AML-193 (cell line): ENCODE measurements around the gene EEF2KMT.
"Not testable (repeated sequence)": the region's sequence is repeated elsewhere in the genome, so short reads cannot be mapped to it uniquely, and the experiment has no call there.

Experiments
- DNase-seq, 2 experiments: peaks; one replicate each; lab custom pipeline; 2025; lab: John Stamatoyannopoulos, UW

EEF2KMT gene

DNA sequence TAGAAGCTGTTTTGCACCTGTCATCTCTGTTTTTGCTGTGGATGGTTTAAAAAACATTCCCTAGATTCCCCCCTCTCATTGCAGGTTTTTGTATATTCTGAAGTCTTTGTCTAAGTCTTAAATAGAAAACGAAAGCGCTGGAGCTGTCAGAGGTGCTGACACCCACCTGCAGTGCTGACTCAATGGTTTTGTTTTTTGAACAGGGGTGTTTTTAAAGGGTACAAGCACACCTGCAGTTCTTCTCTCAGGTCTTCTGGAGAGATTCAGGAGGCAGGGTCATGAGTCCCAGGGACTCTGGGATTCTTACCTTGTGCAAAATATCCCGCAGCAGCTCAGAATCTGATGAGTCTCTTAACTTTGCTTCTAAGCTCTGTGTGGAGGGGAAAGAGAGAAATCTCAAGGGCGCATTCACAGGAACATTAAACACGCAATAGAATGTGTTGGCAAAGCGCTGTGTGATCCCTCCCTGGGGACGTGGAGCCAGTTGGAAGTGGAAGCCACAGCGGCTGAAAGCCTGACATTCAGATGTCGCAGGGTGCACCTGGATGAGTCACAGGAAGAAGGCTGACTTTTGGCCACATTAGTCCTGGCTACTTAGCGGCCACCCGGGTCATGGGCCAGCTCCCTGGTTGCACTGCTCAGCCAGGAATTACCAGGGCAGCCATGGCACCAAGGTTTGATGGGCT is 2.3 kb downstream of the EEF2KMT start:
- not testable (repeated sequence) for DNase-seq

DNA sequence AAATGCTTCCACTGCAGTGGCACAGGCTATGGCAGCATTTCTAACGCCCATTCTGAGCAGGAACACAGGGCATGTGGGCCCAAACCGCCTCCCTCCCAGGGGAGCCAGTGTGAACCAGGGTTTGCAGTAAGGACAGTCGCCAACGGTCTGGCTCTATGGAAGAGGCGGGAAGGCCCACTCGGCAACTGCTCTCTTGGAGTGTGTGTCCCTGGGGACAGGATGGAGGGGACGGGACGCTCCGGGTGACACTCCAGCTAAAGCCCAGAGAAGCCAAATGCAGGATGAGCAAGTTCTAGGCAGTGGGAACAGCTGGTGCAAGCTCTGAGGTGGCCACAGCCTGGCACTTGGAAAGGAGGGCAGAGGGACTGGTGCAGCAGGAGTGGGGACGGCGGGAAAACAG is 3.8 kb downstream of the EEF2KMT start:
- DNase-seq: not testable (repeated sequence)

DNA sequence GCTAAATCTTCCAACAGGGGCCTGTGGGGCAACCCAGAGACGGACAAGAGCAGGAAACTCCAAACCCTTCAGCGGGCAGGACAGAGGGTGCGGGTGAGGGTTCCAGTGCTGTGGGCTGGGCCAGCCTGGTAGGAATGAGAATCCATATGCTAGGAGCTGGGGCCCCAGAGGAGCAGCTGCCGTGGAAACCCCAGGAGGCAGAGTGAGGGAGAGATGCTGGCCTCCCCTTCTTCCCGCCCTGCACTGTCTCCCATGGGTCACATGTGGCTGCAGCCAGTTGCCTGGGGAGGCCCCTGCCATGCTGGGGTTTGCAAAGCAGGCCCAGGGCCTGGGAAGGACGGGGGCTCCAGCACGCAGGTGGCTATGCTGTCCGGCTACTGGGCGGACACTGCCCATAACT is 4.5 kb downstream of the EEF2KMT start:
- not testable (repeated sequence) for DNase-seq

DNA sequence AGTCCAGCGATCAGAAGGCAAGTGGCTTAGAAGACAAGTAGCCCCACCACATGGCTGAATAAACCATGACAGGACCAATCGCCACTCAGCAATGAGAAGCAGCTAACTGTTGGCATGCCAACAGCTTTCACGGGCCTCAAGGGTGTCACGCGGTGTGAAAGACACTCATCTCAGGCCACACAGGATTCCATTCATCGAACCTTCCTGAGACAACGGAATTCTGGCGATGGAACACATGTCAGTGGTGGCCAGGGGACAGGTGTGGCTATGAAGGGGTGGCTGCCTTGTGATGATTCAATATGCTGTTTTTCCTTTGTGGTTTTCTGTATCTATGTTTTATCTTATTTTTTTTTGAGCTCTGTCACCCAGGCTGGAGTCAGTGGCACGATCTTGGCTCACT is 7.0 kb downstream of the EEF2KMT start:
- not testable (repeated sequence) for DNase-seq

DNA sequence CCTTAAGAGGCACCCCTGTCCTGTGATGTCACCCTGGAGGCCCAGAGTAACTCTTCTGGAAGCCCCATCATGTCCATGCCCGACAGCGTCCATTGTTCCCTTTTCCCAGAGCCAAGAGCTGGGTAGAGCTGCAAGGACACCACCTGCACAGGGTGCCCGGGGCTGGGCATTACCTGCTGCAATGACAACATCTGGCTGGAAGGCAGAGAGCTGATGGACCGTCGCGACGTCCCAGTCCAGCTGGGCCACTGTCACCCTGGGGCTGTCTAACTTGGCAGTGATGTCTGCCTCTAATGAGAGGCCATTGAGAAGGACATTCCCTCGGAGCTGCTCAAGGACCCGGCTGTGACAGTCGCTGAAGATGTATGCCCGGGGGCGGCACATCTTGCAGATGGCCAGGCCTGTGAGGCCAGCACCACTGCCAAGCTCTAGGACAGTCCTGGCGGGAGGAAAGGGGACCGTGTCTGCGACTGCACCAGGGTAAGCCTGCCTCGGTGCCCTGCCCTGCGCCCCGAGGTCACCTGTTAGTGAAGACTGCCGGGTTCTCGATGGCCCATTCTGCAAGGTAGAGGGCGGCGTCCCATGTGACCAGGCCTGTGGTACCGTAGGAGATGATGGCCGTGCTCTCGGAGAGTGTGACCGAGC is 7.6 kb downstream of the EEF2KMT start:
- not testable (repeated sequence) for DNase-seq

DNA sequence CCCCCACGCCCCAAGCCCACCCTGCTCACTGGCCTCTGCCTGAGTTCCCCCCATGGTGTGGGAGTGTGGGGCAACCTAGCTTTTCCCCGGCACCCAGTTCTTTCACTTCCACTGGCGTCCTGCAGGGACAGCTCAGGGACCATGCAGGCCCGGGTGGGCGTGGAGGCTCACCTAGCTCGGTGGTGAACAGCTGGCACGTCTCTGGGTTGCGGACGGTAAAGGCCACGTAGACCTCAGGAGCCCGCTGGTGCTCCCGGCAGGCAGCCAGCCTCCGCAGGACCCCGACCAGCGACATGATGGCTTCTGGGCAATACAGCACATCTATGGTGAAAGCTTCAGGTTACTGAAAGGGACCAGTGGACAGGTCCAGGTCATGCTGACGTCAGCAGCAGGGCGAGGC is 8.7 kb downstream of the EEF2KMT start:
- DNase-seq: not testable (repeated sequence)

DNA sequence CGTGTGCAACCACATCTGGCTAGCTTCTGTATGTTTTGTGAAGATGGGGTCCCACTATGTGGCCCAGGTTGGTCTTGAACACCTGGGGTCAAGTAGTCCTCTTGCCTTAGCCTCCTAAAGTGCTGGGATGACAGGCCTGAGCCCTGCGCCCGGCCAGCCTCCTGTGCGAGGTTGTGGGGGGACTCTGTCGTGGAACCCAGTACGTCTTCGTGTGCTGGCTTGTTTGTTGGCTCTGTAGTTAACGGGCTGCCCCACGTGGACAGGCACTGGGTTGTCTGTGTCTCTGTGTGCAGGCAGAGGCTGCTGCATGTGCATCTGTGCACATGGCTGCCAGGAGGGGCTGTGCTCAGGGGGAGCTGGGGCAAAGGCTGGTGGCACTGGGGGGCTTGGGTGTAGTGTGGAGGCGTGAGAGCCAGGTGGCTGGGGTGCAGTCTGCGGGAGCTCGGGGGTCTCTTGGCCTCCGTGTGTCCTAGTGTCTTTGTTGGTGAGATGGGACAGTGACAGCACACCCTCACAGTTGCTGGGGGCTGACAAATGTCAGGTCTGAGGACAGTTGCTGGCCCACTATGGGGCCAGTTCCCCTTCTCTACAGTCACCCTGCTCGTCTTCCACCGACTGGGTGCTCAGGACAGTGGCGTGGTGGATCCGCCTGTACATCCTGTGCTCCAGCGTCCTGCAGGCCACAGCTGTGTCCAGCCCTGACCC is 9.4 kb downstream of the EEF2KMT start:
- DNase-seq: not testable (repeated sequence)

DNA sequence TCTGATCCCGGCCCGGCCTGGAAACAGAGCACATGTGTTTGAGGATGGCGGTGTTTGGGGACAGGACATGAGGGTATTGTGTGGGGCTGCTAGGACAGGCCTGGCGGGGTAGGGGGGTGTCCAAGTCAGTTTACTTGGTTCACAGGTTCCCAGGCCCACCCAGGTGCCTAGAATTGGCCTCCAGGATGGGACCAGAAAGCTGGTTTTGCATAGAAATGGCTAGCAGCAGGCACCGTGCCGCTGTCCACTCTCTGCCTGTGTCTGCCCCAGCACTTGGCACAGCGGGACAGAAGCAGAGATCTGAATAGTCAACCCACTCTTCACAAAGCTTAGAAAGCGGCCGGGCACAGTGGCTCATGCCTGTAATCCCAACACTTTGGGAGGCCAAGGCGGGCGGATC is 11.9 kb downstream of the EEF2KMT start:
- not testable (repeated sequence) for DNase-seq

DNA sequence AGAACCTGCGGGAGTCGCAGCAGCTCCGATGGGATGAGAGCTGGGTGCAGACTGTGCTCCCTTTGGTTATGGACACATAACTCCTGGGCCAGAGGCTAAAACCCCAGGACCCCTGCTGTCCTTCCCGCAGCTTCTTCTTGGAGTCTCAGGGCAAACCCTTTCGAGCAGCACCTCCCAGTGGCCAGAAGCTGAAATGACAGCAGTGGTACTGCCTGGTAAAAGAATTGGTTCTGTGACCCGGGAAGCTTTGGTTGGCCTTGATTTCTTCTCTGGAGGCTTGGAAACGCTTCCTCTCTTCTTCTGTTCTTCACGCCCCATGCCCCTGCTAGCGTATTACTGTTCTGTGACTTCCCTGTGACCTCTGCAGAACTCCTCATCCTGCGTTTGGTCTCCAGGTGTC is 12.8 kb downstream of the EEF2KMT start:
- peak; percentile 14 to 19 for DNase-seq

DNA sequence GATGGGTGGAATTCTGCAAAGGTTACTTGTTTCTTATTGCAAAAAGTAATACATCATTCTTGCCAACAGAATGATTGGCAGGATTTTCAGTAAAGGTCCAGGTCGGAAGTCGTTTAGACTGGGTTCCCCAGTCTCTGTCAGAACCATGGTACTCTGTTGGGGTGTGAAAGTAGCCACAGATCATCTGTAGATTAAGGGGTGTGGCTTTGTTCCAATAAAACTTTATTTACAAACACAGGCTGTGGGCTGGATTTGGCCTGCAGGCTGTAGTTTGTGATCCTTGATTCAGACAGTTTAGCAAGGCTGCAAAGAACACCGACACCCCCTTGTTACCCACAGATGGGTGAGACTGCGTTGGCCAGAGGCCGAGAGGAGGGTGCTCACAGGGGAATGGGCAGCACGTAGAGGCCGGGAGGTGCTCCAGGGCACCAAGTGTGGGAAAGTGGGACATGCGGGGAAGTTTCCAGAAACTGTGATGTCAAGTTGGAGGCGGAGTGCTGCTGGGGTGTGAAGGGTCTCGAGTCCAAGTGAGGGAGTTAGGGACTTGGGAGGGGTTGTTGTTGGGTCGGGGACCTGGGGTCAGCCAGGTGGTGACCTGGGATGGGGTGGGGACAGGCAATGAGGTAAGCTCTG is 13.4 kb downstream of the EEF2KMT start:
- not testable (repeated sequence) for DNase-seq

DNA sequence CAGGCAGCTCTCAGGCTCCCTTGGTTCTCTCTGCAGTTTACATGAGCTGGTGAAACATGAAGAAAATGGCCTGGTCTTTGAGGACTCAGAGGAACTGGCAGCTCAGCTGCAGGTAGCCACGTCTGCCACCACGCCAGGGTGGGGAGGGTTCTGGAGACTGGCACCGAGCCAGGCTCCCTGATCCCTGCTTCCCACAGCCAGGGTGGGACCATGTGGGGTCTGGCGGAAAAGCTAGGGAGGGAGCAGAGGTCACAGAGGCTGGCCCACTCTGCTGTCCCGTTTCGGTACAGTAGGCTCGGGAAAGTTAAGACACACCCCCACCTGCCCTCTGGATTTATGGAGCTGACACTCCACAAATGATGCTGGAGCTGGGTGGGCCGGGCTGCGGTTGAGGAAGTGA is 13.9 kb downstream of the EEF2KMT start:
- DNase-seq: not testable (repeated sequence)

DNA sequence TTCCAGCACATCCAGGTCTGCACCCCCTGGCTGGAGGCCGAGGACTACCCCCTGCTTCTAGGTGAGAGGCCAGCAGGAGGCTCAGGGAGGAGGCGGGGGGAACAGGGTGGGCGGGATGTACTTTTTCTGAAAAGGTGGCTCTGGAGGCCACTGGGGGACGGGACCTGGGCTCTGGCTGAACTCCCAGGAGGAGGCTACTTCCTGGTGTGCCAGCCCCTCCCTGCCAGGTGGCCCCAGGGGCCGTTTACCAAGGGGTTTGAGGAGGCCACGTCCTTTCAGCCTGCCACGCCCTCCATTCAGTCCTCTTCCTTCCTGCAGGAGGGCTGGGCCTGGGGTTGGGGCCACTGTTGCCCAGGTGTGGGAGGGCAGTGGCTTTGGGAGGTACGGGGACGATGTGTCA is 16.6 kb downstream of the EEF2KMT start:
- not testable (repeated sequence) for DNase-seq

DNA sequence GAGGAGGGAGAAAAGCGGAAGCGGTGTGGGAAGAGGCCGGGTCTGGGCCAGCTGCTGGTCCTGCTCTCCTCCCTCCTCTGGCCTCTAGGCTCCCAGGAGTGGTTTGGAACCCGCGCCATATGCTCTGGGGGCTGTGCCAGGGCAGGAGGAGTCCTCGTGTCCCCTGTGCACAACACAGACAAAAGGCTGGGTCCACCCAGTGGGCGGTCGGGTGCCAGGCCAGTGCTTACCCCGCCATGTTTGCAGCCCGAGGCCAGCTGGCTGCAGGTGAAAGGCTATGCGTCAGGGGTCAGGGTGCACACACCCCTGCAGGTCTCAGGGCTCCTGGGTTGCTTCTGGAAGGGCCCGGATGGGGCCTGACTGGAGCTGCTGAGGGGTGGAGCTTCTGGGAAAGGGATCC is 17.1 kb downstream of the EEF2KMT start:
- not testable (repeated sequence) for DNase-seq

DNA sequence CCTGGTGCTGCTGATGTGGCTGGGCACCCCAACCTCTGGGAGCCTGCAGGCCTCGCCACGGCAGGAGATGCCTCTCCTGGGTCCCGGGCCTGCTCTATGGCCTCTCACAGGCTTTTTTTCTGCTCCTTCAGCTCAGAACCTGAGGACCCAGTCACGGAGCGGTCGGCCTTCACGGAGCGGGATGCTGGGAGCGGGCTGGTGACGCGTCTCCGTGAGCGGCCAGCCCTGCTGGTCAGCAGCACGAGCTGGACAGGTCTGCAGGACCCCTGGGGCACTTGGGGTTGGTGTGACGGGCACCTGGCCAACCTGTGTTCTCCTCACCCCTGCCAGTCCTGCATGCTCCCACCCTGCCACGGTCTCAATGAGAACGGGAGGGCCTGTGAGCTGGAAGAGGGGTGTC is 19.0 kb downstream of the EEF2KMT start:
- no peak for DNase-seq

DNA sequence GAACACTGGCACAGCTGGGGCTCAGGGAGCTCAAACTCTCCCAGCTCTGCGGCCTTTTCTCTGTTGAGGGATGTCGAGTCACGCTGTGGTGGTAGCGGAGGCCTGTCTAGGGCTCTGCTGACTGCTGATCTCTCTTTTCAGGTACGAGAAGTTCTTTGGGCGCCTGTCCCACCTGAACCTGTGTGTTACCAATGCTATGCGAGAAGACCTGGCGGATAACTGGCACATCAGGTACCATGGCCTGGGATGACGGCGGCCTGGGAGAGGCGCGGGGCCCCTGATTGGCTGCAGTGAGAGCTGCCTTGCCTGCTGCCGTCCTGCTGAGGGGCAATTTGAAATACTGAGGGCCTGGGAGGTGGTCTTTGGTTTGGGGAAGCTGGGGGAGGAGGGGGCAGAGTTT is 20.3 kb downstream of the EEF2KMT start:
- no peak for DNase-seq

DNA sequence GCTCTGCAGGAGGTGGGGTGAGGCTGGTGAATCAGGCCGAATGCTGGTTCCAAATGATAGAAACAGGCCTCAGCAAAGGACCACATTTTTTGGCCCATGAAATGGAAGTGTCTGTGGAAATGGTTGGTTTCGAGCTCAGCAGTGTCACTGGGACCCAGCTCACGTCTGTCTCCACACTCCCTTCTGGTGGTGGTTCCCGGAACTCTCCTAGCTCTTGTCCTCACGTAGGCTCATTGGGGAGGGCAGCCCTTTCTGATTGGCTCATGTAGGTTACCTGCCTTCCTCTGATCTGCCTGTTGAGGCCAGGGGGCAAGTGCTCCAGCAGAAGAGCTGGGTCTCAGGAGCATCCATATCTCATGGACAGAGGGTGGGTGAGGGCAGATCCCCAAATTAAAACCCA is 22.0 kb downstream of the EEF2KMT start:
- no peak for DNase-seq

DNA sequence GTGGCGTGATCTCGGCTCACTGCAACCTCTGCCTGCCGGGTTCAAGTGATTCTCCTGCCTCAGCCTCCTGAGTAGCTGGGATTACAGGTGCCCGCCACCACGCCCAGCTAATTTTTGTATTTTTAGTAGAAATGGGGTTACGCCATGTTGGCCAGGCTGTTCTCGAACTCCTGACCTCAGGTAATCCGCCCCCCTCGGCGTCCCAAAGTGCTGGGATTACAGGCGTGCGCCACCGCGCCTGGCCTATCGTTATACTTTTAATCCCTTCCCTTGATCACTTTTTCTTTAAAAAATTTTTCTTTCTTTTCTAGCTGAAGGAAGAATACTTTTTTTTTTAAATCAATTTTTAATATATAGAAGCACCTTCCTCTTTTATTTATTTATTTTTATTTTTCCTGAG is 23.8 kb downstream of the EEF2KMT start:
- not testable (repeated sequence) for DNase-seq

DNA sequence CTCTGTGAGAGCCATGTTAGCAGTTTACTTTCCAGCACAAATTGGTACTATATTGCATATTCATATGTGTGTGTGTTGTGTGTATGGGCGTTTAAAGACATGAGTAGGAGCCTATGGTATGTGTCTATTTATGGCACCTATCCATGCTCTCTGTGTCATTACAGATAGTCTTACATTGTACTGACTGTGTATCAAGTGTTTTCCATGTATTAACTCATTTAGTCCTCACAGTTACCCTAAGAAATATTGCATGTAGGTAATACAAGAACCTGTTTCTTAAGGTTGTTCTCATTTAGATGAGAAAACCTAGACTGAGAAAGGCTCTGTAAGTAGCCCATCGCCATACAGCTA is 24.3 kb downstream of the EEF2KMT start:
- no peak for DNase-seq

DNA sequence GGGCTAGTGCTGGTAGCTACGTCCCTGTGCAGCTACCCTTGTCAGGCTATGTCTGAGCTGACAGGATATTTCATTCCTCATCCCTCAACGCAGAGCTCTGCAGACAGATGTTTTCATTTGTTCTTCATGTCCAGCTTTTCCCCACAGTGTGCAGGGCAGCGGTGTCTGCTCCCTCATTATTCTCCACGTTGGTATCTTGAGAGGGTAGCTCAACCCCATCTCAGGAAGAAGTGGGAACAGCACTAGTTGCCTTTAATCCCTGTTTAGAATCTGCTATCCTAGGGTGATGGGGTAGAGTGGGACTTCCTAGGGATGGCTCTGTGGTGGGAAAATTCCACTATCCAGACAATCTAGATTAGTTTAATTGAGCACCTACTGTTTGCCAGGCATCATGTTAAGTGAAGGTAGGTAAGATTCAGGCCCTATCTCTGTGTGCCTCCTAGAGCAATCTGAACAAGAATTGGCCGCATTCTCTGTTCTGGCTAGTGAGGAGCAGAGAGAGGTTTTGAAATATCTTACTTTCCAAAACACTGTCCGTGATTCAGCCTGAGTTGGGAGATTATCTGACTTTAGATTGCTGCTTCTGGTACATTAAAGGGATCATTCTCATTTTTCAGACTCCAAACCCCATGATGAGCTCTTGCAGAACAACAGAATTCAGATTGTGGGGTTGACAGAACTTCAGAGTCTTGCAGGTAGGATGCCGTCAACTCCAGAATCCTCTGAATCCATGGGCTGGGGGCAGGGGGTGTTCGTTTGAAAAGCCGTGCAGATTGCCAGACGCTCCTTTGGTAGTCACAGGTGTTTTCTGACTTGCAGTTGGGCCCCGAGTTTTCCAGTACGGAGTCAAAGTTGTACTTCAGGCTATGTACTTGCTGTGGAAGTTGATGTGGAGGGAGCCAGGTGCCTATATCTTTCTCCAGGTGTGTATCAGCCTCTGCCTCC is 25.0 kb downstream of the EEF2KMT start:
- no peak for DNase-seq

DNA sequence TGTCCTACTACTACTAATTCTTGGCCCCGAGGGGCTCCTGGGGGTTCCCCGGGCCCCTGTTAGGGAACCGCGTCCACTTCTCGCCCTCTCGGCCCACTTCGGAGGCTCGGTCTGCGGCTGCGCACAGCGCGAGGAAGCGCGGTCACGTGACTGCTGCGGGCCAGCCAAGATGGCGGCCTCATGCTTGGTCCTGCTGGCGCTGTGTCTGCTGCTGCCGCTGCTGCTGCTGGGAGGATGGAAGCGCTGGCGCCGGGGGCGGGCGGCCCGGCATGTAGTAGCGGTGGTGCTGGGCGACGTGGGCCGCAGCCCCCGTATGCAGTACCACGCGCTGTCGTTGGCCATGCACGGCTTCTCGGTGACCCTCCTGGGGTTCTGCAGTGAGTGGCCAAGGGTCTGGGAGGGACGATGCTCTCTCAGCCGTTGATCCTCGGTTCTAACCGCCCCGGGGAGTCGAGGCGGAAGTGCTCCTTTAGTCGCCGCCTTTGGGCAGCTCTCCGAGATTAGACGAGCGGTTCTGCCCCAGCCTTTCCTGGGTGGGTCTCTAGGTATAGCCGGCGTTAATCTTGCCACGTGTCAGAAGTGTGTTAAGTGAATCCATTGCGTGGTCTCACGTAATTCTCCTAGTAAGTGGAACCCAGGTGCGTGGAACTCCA is 25.8 kb downstream of the EEF2KMT start, which contains the start of gene ALG1:
ALG1 (plus strand) TSS at position 163 of the 653 bp plus-strand sequence; CDS start at position 170, 7 bp downstream.
- DNase-seq: peak; percentile 54 to 71

DNA sequence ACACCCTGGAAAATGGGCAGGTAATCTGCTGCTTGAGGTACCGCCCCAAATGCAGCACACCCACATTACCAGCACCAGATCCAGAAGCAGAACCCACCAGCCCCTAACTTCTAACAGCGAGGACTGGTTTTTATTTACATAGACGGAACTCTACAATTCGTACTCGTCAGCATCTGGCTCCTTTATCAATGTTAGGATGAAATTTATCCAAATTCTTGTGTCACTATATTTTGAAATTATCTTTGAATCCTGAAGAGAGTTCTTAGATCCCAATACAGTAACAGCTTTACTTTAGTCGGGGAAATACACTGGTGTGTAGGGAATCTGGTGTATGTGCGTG is 26.3 kb downstream of the EEF2KMT start:
- DNase-seq: no peak
